Left ventricle myocardium superior (tissue), 1 donor: ENCODE data around the gene TEX55. TPM values are rescaled to one million over a fixed set of nuclear protein-coding genes. Genes with fewer than 3 reads are reported as not detected.

Experiments
- total RNA-seq: library from RNA; stranded (reverse); fragmentation: NEBNext Ultra II Directional; extraction: Animal tissue kit (Norgen Biotek cat#: 25700); gene quantifications from one replicate; pipeline ENCODE4 v1.2.1, GENCODE V29; 2021
- donor health status: DM: no; HTN: yes; CAD: no; lungs with severe emphysema.

Gene TEX55
- total RNA-seq, 1 donor from 2014 or later: not detected

Other genes starting within 250 kb of the TEX55 start
- 1.6 TPM for gene IGSF11, start 111.3 kb upstream of the TEX55 start, total RNA-seq
- gene UPK1B, start 27.4 kb downstream of the TEX55 start, total RNA-seq: 0.77 TPM
- gene B4GALT4, start 94.7 kb downstream of the TEX55 start, total RNA-seq: 11.8 TPM
- gene ARHGAP31, start 148.2 kb downstream of the TEX55 start, total RNA-seq: 41.7 TPM